Nephron (organoid): ENCODE measurements around the gene TOM1L2.
"Not testable (repeated sequence)": the region's sequence is repeated elsewhere in the genome, so short reads cannot be mapped to it uniquely, and the experiment has no call there.

ENCODE experiments used
- H3K27ac Mint-ChIP-seq, 3 experiments: 2 replicates each; pipeline ENCODE4 v1.8.0; 2020; ENCODE audit warnings: mixed read lengths in 3 of 3, mild to moderate bottlenecking in 2 of 3, moderate library complexity in 1 of 3
- H3K27me3 Mint-ChIP-seq: 2 replicates; pipeline ENCODE4 v1.8.0; 2021; ENCODE audit warnings: low read depth, mild to moderate bottlenecking, moderate library complexity, mixed read lengths
- H3K36me3 Mint-ChIP-seq: 2 replicates; pipeline ENCODE4 v1.8.0; 2020; ENCODE audit warnings: low read depth, mixed read lengths
- H3K4me1 Mint-ChIP-seq: 2 replicates; pipeline ENCODE4 v1.8.0; 2020; ENCODE audit warnings: mixed read lengths
- H3K4me3 Mint-ChIP-seq, 3 experiments: 2 replicates each; pipeline ENCODE4 v1.8.0; 2020; ENCODE audit warnings: mild to moderate bottlenecking in 3 of 3, mixed read lengths in 3 of 3, moderate library complexity in 2 of 3
- H3K9me3 Mint-ChIP-seq: 2 replicates; pipeline ENCODE4 v1.8.0; 2020; ENCODE audit warnings: mixed read lengths
- CTCF ChIP-seq, 3 experiments: fragments of 200-600 bp; sonication (generic); IDR thresholded peaks; one replicate each; pipeline ENCODE4 v1.5.0; 2021; ENCODE audit warnings: antibody characterized with exemption in 3 of 3; ENCODE audit not compliant: unreplicated experiment in 3 of 3

TOM1L2 gene

GRCh38 chr17:17944743-17945142 is 27.5 kb downstream of the TOM1L2 start:
- peak overlapping the region; percentile 82 to 94 (median 90) for H3K27ac Mint-ChIP-seq
- no peaks in the 10 kb centered on the region for H3K9me3 Mint-ChIP-seq
- H3K4me1 Mint-ChIP-seq = peaks cover 65% of the 10 kb centered on the region
- peaks cover 4% of the 10 kb centered on the region for H3K27me3 Mint-ChIP-seq
- peak overlapping the region in 2 of 3 experiments; percentile 9 to 45 for H3K4me3 Mint-ChIP-seq
- no peaks in the 10 kb centered on the region for H3K36me3 Mint-ChIP-seq
- TF ChIP-seq CTCF (IDR thresholded peaks at IDR 0.05; ENCODE audit: unreplicated experiment in 3 of 3) = no peak

GRCh38 chr17:17944242-17944641 is 28.0 kb downstream of the TOM1L2 start:
- no peaks in the 10 kb centered on the region for H3K36me3 Mint-ChIP-seq
- no peaks in the 10 kb centered on the region for H3K9me3 Mint-ChIP-seq
- H3K27me3 Mint-ChIP-seq = peaks cover 4% of the 10 kb centered on the region
- peaks cover 70% of the 10 kb centered on the region for H3K4me1 Mint-ChIP-seq
- H3K27ac Mint-ChIP-seq = peak overlapping the region; percentile 82 to 94 (median 90)
- peak overlapping the region in 1 of 3 experiments; percentile 45 for H3K4me3 Mint-ChIP-seq
- TF ChIP-seq CTCF (IDR thresholded peaks at IDR 0.05; ENCODE audit: unreplicated experiment in 3 of 3) = no peak

- H3K4me1 Mint-ChIP-seq = peaks cover 77% of the 10 kb centered on the region
- H3K36me3 Mint-ChIP-seq = no peaks in the 10 kb centered on the region
- TF ChIP-seq CTCF (IDR thresholded peaks at IDR 0.05; ENCODE audit: unreplicated experiment in 3 of 3) = no peak
- H3K27me3 Mint-ChIP-seq = peaks cover 4% of the 10 kb centered on the region
- H3K9me3 Mint-ChIP-seq = no peaks in the 10 kb centered on the region
- peak overlapping the region; percentile 82 to 94 (median 90) for H3K27ac Mint-ChIP-seq
- peak overlapping the region; percentile 3 to 22 (median 5) for H3K4me3 Mint-ChIP-seq
These were observed 28.8 kb downstream of the TOM1L2 start for GRCh38 chr17:17943281-17943984.

GRCh38 chr17:17942846-17943245 is 29.4 kb downstream of the TOM1L2 start:
- no peaks in the 10 kb centered on the region for H3K36me3 Mint-ChIP-seq
- H3K27ac Mint-ChIP-seq = peak overlapping the region in 2 of 3 experiments; percentile 82 to 94
- no peak for TF ChIP-seq CTCF (IDR thresholded peaks at IDR 0.05; ENCODE audit: unreplicated experiment in 3 of 3)
- H3K27me3 Mint-ChIP-seq = peaks cover 4% of the 10 kb centered on the region
- H3K4me1 Mint-ChIP-seq = peaks cover 83% of the 10 kb centered on the region
- H3K4me3 Mint-ChIP-seq = peak overlapping the region in 2 of 3 experiments; percentile 3 to 22
- no peaks in the 10 kb centered on the region for H3K9me3 Mint-ChIP-seq

- TF ChIP-seq CTCF (IDR thresholded peaks at IDR 0.05; ENCODE audit: unreplicated experiment in 3 of 3) = no peak
- Mint-ChIP-seq H3K4me3 (peak overlapping the region; percentile 1 to 14 (median 3)), H3K27ac (peak overlapping the region; percentile 78 to 94 (median 84))
These were observed 31.2 kb downstream of the TOM1L2 start for GRCh38 chr17:17941015-17941414.

GRCh38 chr17:17940441-17940911 is 31.7 kb downstream of the TOM1L2 start:
- H3K4me3 Mint-ChIP-seq = peak overlapping the region in 2 of 3 experiments; percentile 24 to 38
- H3K9me3 Mint-ChIP-seq = no peaks in the 10 kb centered on the region
- no peaks in the 10 kb centered on the region for H3K36me3 Mint-ChIP-seq

More at GRCh38 chr17:17941015-17941414, 31.2 kb downstream of the TOM1L2 start:
- Mint-ChIP-seq H3K9me3 (no peaks in the 10 kb centered on the region), H3K4me1 (peaks cover 93% of the 10 kb centered on the region), H3K36me3 (no peaks in the 10 kb centered on the region), H3K27me3 (peaks cover 4% of the 10 kb centered on the region)

GRCh38 chr17:17939941-17940340 is 32.3 kb downstream of the TOM1L2 start:
- H3K4me3 Mint-ChIP-seq, H3K27me3 Mint-ChIP-seq, H3K36me3 Mint-ChIP-seq, H3K9me3 Mint-ChIP-seq: not testable (repeated sequence)
- H3K27ac Mint-ChIP-seq = peak overlapping the region; percentile 78 to 94 (median 84)
- peaks cover 92% of the 10 kb centered on the region for H3K4me1 Mint-ChIP-seq

More at GRCh38 chr17:17940441-17940911, 31.7 kb downstream of the TOM1L2 start:
- Mint-ChIP-seq H3K27me3 (peaks cover 4% of the 10 kb centered on the region), H3K27ac (peak overlapping the region; percentile 78 to 94 (median 84)), H3K4me1 (peaks cover 92% of the 10 kb centered on the region)
- no peak for TF ChIP-seq CTCF (IDR thresholded peaks at IDR 0.05; ENCODE audit: unreplicated experiment in 3 of 3)
